ENCODE results near the gene ARHGAP22. TPM values are rescaled to one million over a fixed set of nuclear protein-coding genes. Genes with fewer than 3 reads are reported as not detected.

The ARHGAP22 gene
- total and polyA plus RNA-seq, 2 donors (not counting 1 experiment from before 2014, with no cell fraction given), result 10.4 to 75.5 TPM

DNA sequence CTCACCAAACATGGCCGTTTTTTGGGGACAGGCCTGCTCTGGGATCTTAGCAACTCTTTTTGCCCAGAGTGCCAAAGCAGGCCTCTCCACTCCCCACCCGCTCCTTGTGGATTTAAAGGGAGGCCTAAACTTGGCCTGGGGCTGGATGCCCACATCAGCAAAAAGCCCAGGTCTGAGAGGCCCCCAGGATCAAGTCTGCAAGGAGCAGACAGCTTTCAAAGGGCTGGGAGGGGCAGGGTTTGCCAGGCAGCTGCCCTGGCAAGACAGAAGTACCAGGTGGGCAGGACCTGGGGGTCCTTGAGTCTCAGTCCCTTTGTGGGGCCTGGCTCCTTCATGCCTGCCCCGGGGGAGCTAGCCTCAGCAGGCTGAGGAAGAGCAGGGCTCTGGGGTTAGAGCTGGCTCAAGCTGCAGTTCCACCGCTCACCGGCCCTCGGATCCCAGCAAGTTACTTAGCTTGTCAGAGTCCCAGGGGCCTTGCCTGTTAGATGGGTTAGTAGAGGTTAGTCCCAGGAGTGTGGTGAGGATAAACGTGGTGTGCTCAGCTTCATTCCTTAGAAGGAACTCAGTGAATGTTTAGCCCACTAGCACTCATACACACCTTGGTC lies 56.2 kb downstream of the ARHGAP22 start:
- H3K4me3 ChIP-seq (replicated peaks in 1 of 4; ENCODE audit: control extremely low read depth in 1 of 4, insufficient read depth in 1 of 4, low read depth in 3 of 4, low read length in 4 of 4), result no peak overlapping the region
- H3K27me3 ChIP-seq (ENCODE audit: control insufficient read depth, insufficient read depth, low read length), result no peaks in the 10 kb centered on the region
- peaks cover 27% of the 10 kb centered on the region for H3K79me2 ChIP-seq (ENCODE audit: control insufficient read depth, insufficient read depth, low read length)
- peaks cover 23% of the 10 kb centered on the region for H3K36me3 ChIP-seq (ENCODE audit: control insufficient read depth, insufficient read depth, low read length)
- H4K20me1 ChIP-seq (ENCODE audit: control insufficient read depth, extremely low read depth, insufficient read depth, low read length), result no peaks in the 10 kb centered on the region
- H3K4me1 ChIP-seq (ENCODE audit: control insufficient read depth, extremely low read depth, insufficient read depth, low read length), result no peaks in the 10 kb centered on the region
- no peak for DNase-seq (ENCODE audit: low read depth in 2 of 2)
- H3K4me2 ChIP-seq (ENCODE audit: extremely low read depth, insufficient read depth, low read length), result no peak overlapping the region
- no peak overlapping the region for H3K9ac ChIP-seq (ENCODE audit: insufficient read depth, low read length)
- H3K9me3 ChIP-seq (ENCODE audit: control insufficient read depth, insufficient read depth, low read depth, low read length), result no peaks in the 10 kb centered on the region
- H3K27ac ChIP-seq (ENCODE audit: insufficient read depth, low read length), result no peak overlapping the region
- TF ChIP-seq, protein P1, sequence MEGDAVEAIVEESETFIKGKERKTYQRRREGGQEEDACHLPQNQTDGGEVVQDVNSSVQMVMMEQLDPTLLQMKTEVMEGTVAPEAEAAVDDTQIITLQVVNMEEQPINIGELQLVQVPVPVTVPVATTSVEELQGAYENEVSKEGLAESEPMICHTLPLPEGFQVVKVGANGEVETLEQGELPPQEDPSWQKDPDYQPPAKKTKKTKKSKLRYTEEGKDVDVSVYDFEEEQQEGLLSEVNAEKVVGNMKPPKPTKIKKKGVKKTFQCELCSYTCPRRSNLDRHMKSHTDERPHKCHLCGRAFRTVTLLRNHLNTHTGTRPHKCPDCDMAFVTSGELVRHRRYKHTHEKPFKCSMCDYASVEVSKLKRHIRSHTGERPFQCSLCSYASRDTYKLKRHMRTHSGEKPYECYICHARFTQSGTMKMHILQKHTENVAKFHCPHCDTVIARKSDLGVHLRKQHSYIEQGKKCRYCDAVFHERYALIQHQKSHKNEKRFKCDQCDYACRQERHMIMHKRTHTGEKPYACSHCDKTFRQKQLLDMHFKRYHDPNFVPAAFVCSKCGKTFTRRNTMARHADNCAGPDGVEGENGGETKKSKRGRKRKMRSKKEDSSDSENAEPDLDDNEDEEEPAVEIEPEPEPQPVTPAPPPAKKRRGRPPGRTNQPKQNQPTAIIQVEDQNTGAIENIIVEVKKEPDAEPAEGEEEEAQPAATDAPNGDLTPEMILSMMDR (conservative IDR thresholded peaks at IDR 0.05 in 1 of 2, IDR thresholded peaks at IDR 0.05 in 1 of 2; ENCODE audit: low read depth in 1 of 2, low read length in 2 of 2), result no peak
- TF ChIP-seq EZH2 (IDR thresholded peaks at IDR 0.05; ENCODE audit: low read length, missing control alignments), result no peak
- no peak overlapping the region for H2AFZ ChIP-seq (ENCODE audit: low read length)

DNA sequence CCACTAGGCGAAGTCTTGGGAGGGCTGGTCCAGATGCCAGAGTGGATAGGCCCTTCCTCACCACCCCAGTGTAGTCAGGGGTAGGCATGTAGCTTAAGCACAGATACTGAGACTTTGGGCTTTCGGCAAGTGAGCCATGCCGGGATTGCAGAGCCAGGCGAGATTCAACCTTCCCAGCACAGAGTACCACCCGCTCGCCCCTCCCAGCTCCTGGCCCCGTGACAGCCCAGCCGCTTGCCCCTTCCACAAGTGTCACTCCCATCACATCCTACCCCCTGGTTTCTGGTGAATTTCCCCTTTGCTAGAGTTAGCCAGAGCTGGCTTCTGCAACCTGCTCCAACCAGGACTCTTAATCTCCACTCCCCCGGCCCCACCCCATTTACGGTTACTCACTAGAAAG lies 56.9 kb downstream of the ARHGAP22 start:
- Histone ChIP-seq H3K4me3 (replicated peaks in 1 of 4; ENCODE audit: control extremely low read depth in 1 of 4, insufficient read depth in 1 of 4, low read depth in 3 of 4, low read length in 4 of 4) (no peak overlapping the region), H2AFZ (ENCODE audit: low read length) (no peak overlapping the region), H3K79me2 (ENCODE audit: control insufficient read depth, insufficient read depth, low read length) (peaks cover 28% of the 10 kb centered on the region), H3K4me1 (ENCODE audit: control insufficient read depth, extremely low read depth, insufficient read depth, low read length) (no peaks in the 10 kb centered on the region), H3K27me3 (ENCODE audit: control insufficient read depth, insufficient read depth, low read length) (no peaks in the 10 kb centered on the region), H3K27ac (ENCODE audit: insufficient read depth, low read length) (no peak overlapping the region), H3K36me3 (ENCODE audit: control insufficient read depth, insufficient read depth, low read length) (peaks cover 20% of the 10 kb centered on the region), H3K9ac (ENCODE audit: insufficient read depth, low read length) (no peak overlapping the region), H3K9me3 (ENCODE audit: control insufficient read depth, insufficient read depth, low read depth, low read length) (no peaks in the 10 kb centered on the region), H4K20me1 (ENCODE audit: control insufficient read depth, extremely low read depth, insufficient read depth, low read length) (no peaks in the 10 kb centered on the region), H3K4me2 (ENCODE audit: extremely low read depth, insufficient read depth, low read length) (no peak overlapping the region)
- DNase-seq (ENCODE audit: low read depth in 2 of 2), result no peak
- no peak for TF ChIP-seq EZH2 (IDR thresholded peaks at IDR 0.05; ENCODE audit: low read length, missing control alignments)
- TF ChIP-seq, protein P1 (conservative IDR thresholded peaks at IDR 0.05 in 1 of 2, IDR thresholded peaks at IDR 0.05 in 1 of 2; ENCODE audit: low read depth in 1 of 2, low read length in 2 of 2), result no peak

DNA sequence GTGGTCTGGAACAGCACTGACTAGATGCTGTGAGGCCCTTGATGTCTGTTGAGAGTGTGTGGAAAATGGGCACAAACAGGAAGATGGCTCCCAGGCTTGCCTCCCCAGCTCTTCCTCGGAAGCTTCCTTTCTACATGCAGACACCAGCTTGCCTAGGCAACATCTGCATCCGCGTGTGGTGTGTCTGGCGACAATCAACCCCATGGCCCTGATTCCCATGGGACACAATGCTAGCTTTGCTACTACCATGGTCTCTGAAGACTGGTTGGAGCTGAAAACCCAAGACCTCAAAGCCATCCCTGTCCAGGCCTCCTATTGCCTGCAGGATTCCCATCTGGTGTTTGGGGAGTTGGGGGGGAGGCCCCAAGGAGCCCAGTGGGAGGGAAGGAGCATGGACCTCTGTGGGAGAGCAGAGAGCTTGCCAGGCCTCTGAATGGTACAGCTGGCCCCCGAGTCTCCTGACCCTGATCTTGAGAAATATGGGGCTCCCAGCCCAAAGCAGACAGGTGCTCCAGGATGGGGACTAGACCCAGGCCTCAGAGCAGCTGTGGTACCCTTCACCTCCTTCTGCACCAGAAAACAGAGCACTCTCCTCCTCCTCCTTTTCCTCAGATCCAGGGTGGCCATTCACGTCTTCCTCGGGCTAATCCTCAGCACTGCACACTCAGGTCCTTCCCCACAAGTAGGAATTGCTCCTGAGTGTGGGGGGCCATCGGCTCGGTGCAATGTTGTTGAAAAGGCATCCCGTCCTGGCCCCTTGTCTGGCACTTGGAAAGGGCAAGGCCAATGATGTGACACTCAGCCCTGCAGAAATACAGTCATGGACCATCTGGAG lies 57.6 kb downstream of the ARHGAP22 start:
- DNase-seq (ENCODE audit: low read depth in 2 of 2), result no peak
- Histone ChIP-seq H3K36me3 (ENCODE audit: control insufficient read depth, insufficient read depth, low read length) (peaks cover 21% of the 10 kb centered on the region), H3K4me2 (ENCODE audit: extremely low read depth, insufficient read depth, low read length) (no peak overlapping the region), H3K27ac (ENCODE audit: insufficient read depth, low read length) (no peak overlapping the region), H3K27me3 (ENCODE audit: control insufficient read depth, insufficient read depth, low read length) (no peaks in the 10 kb centered on the region), H4K20me1 (ENCODE audit: control insufficient read depth, extremely low read depth, insufficient read depth, low read length) (no peaks in the 10 kb centered on the region), H3K9me3 (ENCODE audit: control insufficient read depth, insufficient read depth, low read depth, low read length) (no peaks in the 10 kb centered on the region), H3K79me2 (ENCODE audit: control insufficient read depth, insufficient read depth, low read length) (peaks cover 32% of the 10 kb centered on the region), H3K4me3 (replicated peaks in 1 of 4; ENCODE audit: control extremely low read depth in 1 of 4, insufficient read depth in 1 of 4, low read depth in 3 of 4, low read length in 4 of 4) (no peak overlapping the region), H2AFZ (ENCODE audit: low read length) (no peak overlapping the region), H3K4me1 (ENCODE audit: control insufficient read depth, extremely low read depth, insufficient read depth, low read length) (no peaks in the 10 kb centered on the region), H3K9ac (ENCODE audit: insufficient read depth, low read length) (no peak overlapping the region)
- no peak for TF ChIP-seq EZH2 (IDR thresholded peaks at IDR 0.05; ENCODE audit: low read length, missing control alignments)
- TF ChIP-seq, protein P1 (conservative IDR thresholded peaks at IDR 0.05 in 1 of 2, IDR thresholded peaks at IDR 0.05 in 1 of 2; ENCODE audit: low read depth in 1 of 2, low read length in 2 of 2), result no peak
